Mesenchymal stem cell (in vitro differentiated cells and primary cell): ENCODE measurements around the gene LOXL3.

Experiments
- DNase-seq: peaks from one replicate; pipeline ENCODE4 v3.0.0-alpha.2; 2013
- H2AFZ ChIP-seq: one replicate; pipeline ENCODE4 v1.6.1; 2013; ENCODE audit warnings: low read depth, mild to moderate bottlenecking, control low read depth, inconsistent platforms, low read length, moderate library complexity
- H2AK5ac ChIP-seq: 2 replicates; pipeline ENCODE4 v1.6.1; 2013; ENCODE audit warnings: low read length, moderate library complexity, mild to moderate bottlenecking, inconsistent platforms; ENCODE audit not compliant: severe bottlenecking
- H2BK120ac ChIP-seq: one replicate; pipeline ENCODE4 v1.6.1; 2013; ENCODE audit warnings: low read depth, mild to moderate bottlenecking, inconsistent platforms, low read length, moderate library complexity
- H2BK12ac ChIP-seq, 2 experiments: one replicate each; pipeline ENCODE4 v1.6.1; 2013; ENCODE audit warnings: inconsistent platforms in 2 of 2, low read length in 2 of 2, mild to moderate bottlenecking in 2 of 2, moderate library complexity in 2 of 2, control low read depth in 1 of 2
- H2BK15ac ChIP-seq: one replicate; pipeline ENCODE4 v1.6.1; 2013; ENCODE audit warnings: mild to moderate bottlenecking, low read depth, inconsistent platforms; ENCODE audit not compliant: poor library complexity, severe bottlenecking
- H2BK5ac ChIP-seq: 2 replicates; pipeline ENCODE4 v1.6.1; 2013; ENCODE audit warnings: low read depth, mild to moderate bottlenecking, low read length, control low read depth, inconsistent platforms; ENCODE audit not compliant: poor library complexity, severe bottlenecking
- H3K14ac ChIP-seq, 2 experiments: one replicate each; pipeline ENCODE4 v1.6.1; 2013; ENCODE audit warnings: inconsistent platforms in 2 of 2, low read length in 2 of 2, control low read depth in 1 of 2, mild to moderate bottlenecking in 1 of 2, moderate library complexity in 1 of 2
- H3K18ac ChIP-seq, 2 experiments: one replicate each; pipeline ENCODE4 v1.6.1; 2013; ENCODE audit warnings: inconsistent platforms in 2 of 2, low read length in 2 of 2, control low read depth in 1 of 2, low read depth in 1 of 2, mild to moderate bottlenecking in 1 of 2
- H3K23ac ChIP-seq, 2 experiments: one replicate each; pipeline ENCODE4 v1.6.1; 2013; ENCODE audit warnings: inconsistent platforms in 2 of 2, low read length in 2 of 2, mild to moderate bottlenecking in 2 of 2, moderate library complexity in 2 of 2, control low read depth in 1 of 2
- H3K27ac ChIP-seq: 2 replicates; pipeline ENCODE4 v1.5.1; 2013; ENCODE audit warnings: mild to moderate bottlenecking, moderate library complexity, low read length, control low read depth, inconsistent platforms; ENCODE audit not compliant: poor library complexity, severe bottlenecking
- H3K27me3 ChIP-seq, 2 experiments: 2 replicates each; pipeline versions ENCODE4 v1.6.1 to v1.7.0; 2013; ENCODE audit warnings: low read length in 2 of 2, mild to moderate bottlenecking in 2 of 2, moderate library complexity in 2 of 2, control low read depth in 1 of 2, inconsistent platforms in 1 of 2; ENCODE audit not compliant: control insufficient read depth in 1 of 2, insufficient read depth in 1 of 2
- H3K36me3 ChIP-seq, 2 experiments: 2 replicates each; pipeline versions ENCODE4 v1.6.1 to v1.7.0; 2013; ENCODE audit warnings: low read length in 2 of 2, control low read depth in 1 of 2, inconsistent platforms in 1 of 2, low read depth in 1 of 2, mild to moderate bottlenecking in 1 of 2; ENCODE audit not compliant: insufficient read depth in 2 of 2, control insufficient read depth in 1 of 2
- H3K4ac ChIP-seq, 2 experiments: one replicate each; pipeline ENCODE4 v1.6.1; 2013; ENCODE audit warnings: inconsistent platforms in 2 of 2, low read length in 2 of 2, mild to moderate bottlenecking in 2 of 2, moderate library complexity in 2 of 2, control low read depth in 1 of 2, low read depth in 1 of 2
- H3K4me1 ChIP-seq: 2 replicates; pipeline ENCODE4 v1.6.1; 2013; ENCODE audit warnings: low read depth, low read length, control low read depth; ENCODE audit not compliant: control insufficient read depth, insufficient read depth
- H3K4me2 ChIP-seq: 2 replicates; pipeline ENCODE4 v1.6.1; 2013; ENCODE audit warnings: low read length, mild to moderate bottlenecking, inconsistent platforms; ENCODE audit not compliant: poor library complexity, severe bottlenecking
- H3K4me3 ChIP-seq, 2 experiments: 2 replicates each; pipeline versions ENCODE4 v1.5.1 to v1.7.0; 2013; ENCODE audit warnings: low read length in 2 of 2, mild to moderate bottlenecking in 2 of 2, control low read depth in 1 of 2, low read depth in 1 of 2; ENCODE audit not compliant: insufficient read depth in 1 of 2
- H3K79me1 ChIP-seq: replicated peaks from 2 replicates; pipeline ENCODE4 v1.6.1; 2013; ENCODE audit warnings: mild to moderate bottlenecking, control low read depth, low read length, inconsistent platforms; ENCODE audit not compliant: poor library complexity, severe bottlenecking
- H3K9ac ChIP-seq: 2 replicates; pipeline ENCODE4 v1.7.0; 2013; ENCODE audit warnings: mild to moderate bottlenecking, low read length, moderate library complexity
- H3K9me3 ChIP-seq: 2 replicates; pipeline ENCODE4 v1.7.0; 2013; ENCODE audit warnings: mild to moderate bottlenecking, low read length; ENCODE audit not compliant: control insufficient read depth
- H4K8ac ChIP-seq: one replicate; pipeline ENCODE4 v1.6.1; 2013; ENCODE audit warnings: inconsistent platforms, mild to moderate bottlenecking, low read length, moderate library complexity
- H4K91ac ChIP-seq: one replicate; pipeline ENCODE4 v1.6.1; 2013; ENCODE audit warnings: mild to moderate bottlenecking, low read length, inconsistent platforms
- whole genome bisulfite sequencing: methylation state at CpG from one replicate; pipeline ENCODE4 v1.1.7; 2013; ENCODE audit warnings: mixed read lengths; 5-methylcytosine and 5-hydroxymethylcytosine counted together

Gene LOXL3

GRCh38 chr2:74585406-74586185, 31.9 kb upstream of the LOXL3 start:
- 98% methylated on average over 4 of the region's 4 CpGs for WGBS
- Histone ChIP-seq H2BK120ac (no peak overlapping the region), H2BK12ac (no peak overlapping the region)

GRCh38 chr2:74584088-74584645, 30.4 kb upstream of the LOXL3 start:
- Histone ChIP-seq H2BK12ac (peak overlapping the region in 1 of 2 experiments; percentile 21), H2AK5ac (no peak overlapping the region), H4K8ac (no peak overlapping the region), H3K79me1 (no peaks in the 10 kb centered on the region), H2BK15ac (no peak overlapping the region), H3K27ac (peak overlapping the region; percentile 89), H2BK5ac (no peak overlapping the region), H3K9ac (peak overlapping the region; percentile 64), H3K14ac (no peak overlapping the region), H2AFZ (no peak overlapping the region), H3K4me1 (peaks cover 4% of the 10 kb centered on the region), H2BK120ac (no peak overlapping the region), H3K23ac (no peak overlapping the region), H3K4me2 (no peak overlapping the region), H3K4ac (peak overlapping the region in 1 of 2 experiments; percentile 4), H3K9me3 (no peaks in the 10 kb centered on the region), H3K27me3 (peaks cover 0 to 6% of the 10 kb centered on the region in 2 experiments), H3K4me3 (no peak overlapping the region), H4K91ac (no peak overlapping the region), H3K36me3 (no peaks in the 10 kb centered on the region), H3K18ac (peak overlapping the region; percentile 18 to 25)
- 44% methylated on average over 2 of the region's 2 CpGs for WGBS
- peak; percentile 56 for DNase-seq

More at GRCh38 chr2:74585406-74586185, 31.9 kb upstream of the LOXL3 start:
- Histone ChIP-seq H3K23ac (no peak overlapping the region), H2BK5ac (no peak overlapping the region), H3K4me2 (no peak overlapping the region), H2AFZ (no peak overlapping the region), H3K14ac (no peak overlapping the region), H3K4me3 (peak overlapping the region in 1 of 2 experiments; percentile 16), H4K91ac (no peak overlapping the region), H3K79me1 (no peaks in the 10 kb centered on the region), H3K36me3 (no peaks in the 10 kb centered on the region), H3K27me3 (peaks cover 0 to 12% of the 10 kb centered on the region in 2 experiments), H3K9me3 (no peaks in the 10 kb centered on the region), H3K4me1 (peaks cover 4% of the 10 kb centered on the region), H3K4ac (no peak overlapping the region), H2BK15ac (no peak overlapping the region), H3K9ac (peak overlapping the region; percentile 59), H3K18ac (no peak overlapping the region), H4K8ac (no peak overlapping the region), H2AK5ac (no peak overlapping the region), H3K27ac (no peak overlapping the region)
- no peak for DNase-seq

- Histone ChIP-seq H4K91ac (no peak overlapping the region), H3K23ac (no peak overlapping the region), H3K27ac (peak overlapping the region; percentile 89), H3K9me3 (no peaks in the 10 kb centered on the region), H3K4me2 (peak overlapping the region; percentile 24), H3K14ac (no peak overlapping the region), H2BK5ac (peak overlapping the region; percentile 49), H3K79me1 (no peaks in the 10 kb centered on the region), H3K36me3 (no peaks in the 10 kb centered on the region), H2BK15ac (no peak overlapping the region), H2BK120ac (no peak overlapping the region), H3K4me1 (peaks cover 4% of the 10 kb centered on the region), H2AFZ (peak overlapping the region; percentile 61), H2AK5ac (peak overlapping the region; percentile 90), H3K27me3 (peaks cover 0 to 2% of the 10 kb centered on the region in 2 experiments), H3K4me3 (peak overlapping the region in 1 of 2 experiments; percentile 56), H3K18ac (peak overlapping the region; percentile 68 to 82), H4K8ac (peak overlapping the region; percentile 31), H2BK12ac (peak overlapping the region; percentile 71 to 75), H3K4ac (peak overlapping the region in 1 of 2 experiments; percentile 82), H3K9ac (peak overlapping the region; percentile 64)
- peak; percentile 80 for DNase-seq
Observed at GRCh38 chr2:74583504-74583903, 29.8 kb upstream of the LOXL3 start.

- no peak overlapping the region for H2BK15ac ChIP-seq
- H2BK12ac ChIP-seq: no peak overlapping the region
- no peaks in the 10 kb centered on the region for H3K79me1 ChIP-seq
- H2BK120ac ChIP-seq: no peak overlapping the region
- no peak overlapping the region for H3K18ac ChIP-seq
- H3K9me3 ChIP-seq: no peaks in the 10 kb centered on the region
- no peak overlapping the region for H2AFZ ChIP-seq
- H3K23ac ChIP-seq: no peak overlapping the region
- no peak overlapping the region for H3K27ac ChIP-seq
- no peak overlapping the region for H3K9ac ChIP-seq
- no peaks in the 10 kb centered on the region for H3K27me3 ChIP-seq
- WGBS: no CpG with 5 or more reads among the region's 2 CpGs
- no peak overlapping the region for H2BK5ac ChIP-seq
- no peak overlapping the region for H3K4ac ChIP-seq
- H4K91ac ChIP-seq: no peak overlapping the region
- H3K36me3 ChIP-seq: no peaks in the 10 kb centered on the region
- H3K4me3 ChIP-seq: no peak overlapping the region
- H3K4me1 ChIP-seq: peaks cover 4% of the 10 kb centered on the region
- H3K14ac ChIP-seq: no peak overlapping the region
- no peak overlapping the region for H2AK5ac ChIP-seq
- DNase-seq: no peak
- no peak overlapping the region for H4K8ac ChIP-seq
- H3K4me2 ChIP-seq: no peak overlapping the region
Observed at GRCh38 chr2:74582184-74582583, 28.4 kb upstream of the LOXL3 start.
